ENCODE data around the gene SSPN.

SSPN gene

GRCh38 chr12:26185532-26186320 is 9.6 kb upstream of the SSPN start:
- no peak overlapping the region for H3K4me3 ChIP-seq (ENCODE audit: low read depth, low read length)
- in situ Hi-C loops (cut with HindIII; ENCODE audit: low sequenced_read_pairs), result no loop called here
- DNase-seq (ENCODE audit: low read depth, low spot score), result no peak
- no peak for TF ChIP-seq CTCF (IDR thresholded peaks at IDR 0.05; ENCODE audit: low read depth, low read length)

- in situ Hi-C loops (cut with HindIII; ENCODE audit: low sequenced_read_pairs), result no loop called here
- TF ChIP-seq CTCF (IDR thresholded peaks at IDR 0.05; ENCODE audit: low read depth, low read length), result no peak
- no peak for DNase-seq (ENCODE audit: low read depth, low spot score)
- no peak overlapping the region for H3K4me3 ChIP-seq (ENCODE audit: low read depth, low read length)
Measured at GRCh38 chr12:26187014-26187798, 8.2 kb upstream of the SSPN start.

- DNase-seq (ENCODE audit: low read depth, low spot score), result peak; percentile 78
- no peak overlapping the region for H3K4me3 ChIP-seq (ENCODE audit: low read depth, low read length)
- in situ Hi-C loops (cut with HindIII; ENCODE audit: low sequenced_read_pairs), result no loop called here
- TF ChIP-seq CTCF (IDR thresholded peaks at IDR 0.05; ENCODE audit: low read depth, low read length), result no peak
Measured at GRCh38 chr12:26188127-26188526, 7.2 kb upstream of the SSPN start.

- DNase-seq (ENCODE audit: low read depth, low spot score), result peak; percentile 43
- in situ Hi-C loops (cut with HindIII; ENCODE audit: low sequenced_read_pairs), result no loop called here
- no peak for TF ChIP-seq CTCF (IDR thresholded peaks at IDR 0.05; ENCODE audit: low read depth, low read length)
- H3K4me3 ChIP-seq (ENCODE audit: low read depth, low read length), result no peak overlapping the region
Measured at GRCh38 chr12:26188641-26189040, 6.7 kb upstream of the SSPN start.

GRCh38 chr12:26192142-26192541 is 3.2 kb upstream of the SSPN start:
- in situ Hi-C loops (cut with HindIII; ENCODE audit: low sequenced_read_pairs), result no loop called here
- no peak for TF ChIP-seq CTCF (IDR thresholded peaks at IDR 0.05; ENCODE audit: low read depth, low read length)
- DNase-seq (ENCODE audit: low read depth, low spot score), result no peak
- H3K4me3 ChIP-seq (ENCODE audit: low read depth, low read length), result no peak overlapping the region

GRCh38 chr12:26193539-26193938 is 1.8 kb upstream of the SSPN start:
- TF ChIP-seq CTCF (IDR thresholded peaks at IDR 0.05; ENCODE audit: low read depth, low read length), result no peak
- H3K4me3 ChIP-seq (ENCODE audit: low read depth, low read length), result no peak overlapping the region
- in situ Hi-C loops (cut with HindIII; ENCODE audit: low sequenced_read_pairs), result no loop called here
- no peak for DNase-seq (ENCODE audit: low read depth, low spot score)
